Stimulated activated CD8-positive, alpha-beta memory T cell treated with anti-CD3 and anti-CD28 coated beads, Interleukin-15, amount 100 ng/mL, for 48 hours (primary cell): Measurements from ENCODE around the gene CHST10.
"Not testable (repeated sequence)": the region's sequence is repeated elsewhere in the genome, so short reads cannot be mapped to it uniquely, and the experiment has no call there.

Experiments
- DNase-seq, 2 donors: peaks; one replicate each; pipeline ENCODE4 v3.0.0-alpha.2; 2020; ENCODE audit warnings: low read depth in 2 of 2

The CHST10 gene

DNA sequence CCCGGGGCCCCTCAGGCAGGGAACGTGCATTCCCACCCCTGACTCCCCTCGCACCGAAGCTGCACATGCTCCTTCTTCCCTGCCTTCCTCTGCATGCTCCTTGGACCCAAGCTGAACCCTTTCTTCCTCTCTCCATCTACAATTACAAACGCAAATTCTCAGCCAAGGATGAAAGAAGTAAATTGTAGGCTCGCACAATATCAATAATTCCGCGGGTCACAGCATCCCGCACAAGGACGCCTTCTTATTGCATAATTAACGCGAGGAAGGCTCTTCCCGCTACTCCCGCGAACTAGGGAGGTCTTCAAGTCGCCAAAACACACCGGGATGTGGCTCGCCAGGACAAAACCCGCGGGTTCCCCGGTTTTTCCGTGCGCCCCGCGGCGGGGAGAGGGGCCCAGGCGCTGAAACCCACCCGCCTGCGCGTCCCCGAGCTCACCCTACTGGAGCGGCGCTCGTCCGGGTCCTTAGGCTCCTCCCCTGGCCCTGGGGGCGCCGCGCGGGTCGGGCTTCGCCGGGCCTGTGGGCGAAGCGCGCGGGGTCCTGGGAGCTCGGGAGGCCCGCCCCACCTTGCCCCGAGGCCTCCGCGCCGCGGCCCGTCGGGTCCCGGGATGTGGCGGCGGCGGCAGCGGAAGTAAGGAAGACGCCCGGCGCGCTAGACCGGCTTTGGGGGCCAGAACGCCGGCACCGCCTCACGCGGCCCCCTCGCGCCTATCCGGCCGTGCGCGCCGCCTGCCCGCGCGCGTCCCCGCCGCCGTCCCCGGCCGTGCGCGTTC lies at the start of gene CHST10:
CHST10 (minus strand) TSS at position 734 of the 776 bp plus-strand sequence. CDS start 10,993 bp downstream, outside the sequence.
- DNase-seq, result peak; percentile 39 to 56

- no peak for DNase-seq
Measured at GRCh38 chr2:100460904-100461530, 43.5 kb upstream of the CHST10 start.

DNA sequence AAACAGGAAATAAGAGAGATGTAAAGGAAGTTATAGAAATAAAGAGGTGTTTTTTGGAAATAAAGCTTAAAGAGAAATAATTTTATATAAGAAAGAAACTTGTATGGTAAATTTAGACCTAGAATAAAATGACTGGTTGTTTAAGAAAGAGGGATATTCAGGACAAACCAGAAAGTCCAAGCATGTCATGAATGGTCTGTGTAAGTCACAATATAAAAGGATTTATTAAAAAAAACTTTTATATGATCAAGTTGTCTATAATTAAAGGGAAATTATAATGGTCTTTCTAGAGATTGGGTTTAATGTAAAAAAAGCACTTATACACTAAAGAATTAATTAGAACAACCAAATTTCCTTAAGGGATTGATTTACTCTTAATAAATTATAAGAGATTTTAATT lies 38.9 kb upstream of the CHST10 start:
- DNase-seq, result not testable (repeated sequence)

DNA sequence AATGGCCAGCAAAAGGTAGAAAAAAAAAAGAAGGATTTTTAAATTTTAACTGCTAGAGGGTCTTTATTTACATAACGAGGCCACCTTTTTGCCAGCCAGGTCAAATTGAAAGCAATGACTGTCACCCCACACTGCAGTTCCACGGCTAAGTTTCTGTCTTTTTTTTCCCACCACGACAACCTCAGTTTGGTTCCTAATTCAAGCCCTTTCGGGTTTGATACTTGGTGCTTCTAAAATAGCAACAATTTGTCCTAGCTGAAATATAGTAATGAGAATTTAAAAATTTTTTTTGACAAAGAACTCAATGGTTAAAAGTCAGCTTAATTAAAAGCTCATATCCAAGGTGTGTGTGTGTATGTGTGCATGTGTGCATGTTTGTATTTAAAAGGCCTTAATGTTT lies 36.4 kb upstream of the CHST10 start:
- no peak for DNase-seq

GRCh38 chr2:100451734-100452133 lies 34.3 kb upstream of the CHST10 start:
- DNase-seq, result no peak

DNA sequence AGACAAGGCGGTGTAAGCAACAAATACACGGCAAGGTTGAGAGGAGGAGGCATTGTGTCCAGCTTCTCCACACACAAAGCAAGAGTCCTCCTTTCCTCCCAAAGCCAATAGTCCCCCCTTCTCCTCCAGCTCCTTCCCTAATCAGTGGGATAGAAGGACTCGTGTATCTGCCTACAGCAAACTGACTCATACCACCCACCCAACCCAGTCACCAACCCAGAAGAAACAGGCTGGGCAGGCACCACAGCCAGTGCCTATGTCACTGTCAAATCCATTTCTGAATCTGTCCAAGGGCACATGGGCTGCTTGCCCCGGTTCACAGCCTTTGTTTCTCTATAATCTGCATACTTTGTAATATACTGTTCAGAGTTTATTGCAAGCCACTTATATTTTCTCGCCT lies 33.6 kb upstream of the CHST10 start:
- DNase-seq, result no peak

GRCh38 chr2:100446696-100447095 lies 29.2 kb upstream of the CHST10 start:
- DNase-seq, result no peak

- no peak for DNase-seq
Measured at GRCh38 chr2:100437751-100438150, 20.3 kb upstream of the CHST10 start.

DNA sequence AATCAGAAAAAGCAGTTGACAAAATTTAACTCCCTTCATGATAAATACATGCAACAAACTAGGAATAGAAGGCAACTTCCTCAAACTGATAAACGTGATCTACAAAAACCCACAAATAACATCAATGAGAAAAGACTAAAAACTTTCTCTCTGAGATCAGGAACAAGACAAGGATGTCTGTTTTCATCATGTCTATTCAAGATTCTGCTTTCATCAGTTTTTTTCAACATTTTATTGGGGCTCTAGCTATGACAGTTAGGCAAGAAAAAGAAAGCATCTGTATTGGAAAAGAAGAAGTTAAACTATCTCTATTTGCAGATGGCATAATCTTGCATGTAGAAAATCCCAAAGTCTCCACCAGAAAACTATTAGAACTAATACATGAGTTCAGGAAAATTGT lies 12.3 kb upstream of the CHST10 start:
- DNase-seq, result no peak

DNA sequence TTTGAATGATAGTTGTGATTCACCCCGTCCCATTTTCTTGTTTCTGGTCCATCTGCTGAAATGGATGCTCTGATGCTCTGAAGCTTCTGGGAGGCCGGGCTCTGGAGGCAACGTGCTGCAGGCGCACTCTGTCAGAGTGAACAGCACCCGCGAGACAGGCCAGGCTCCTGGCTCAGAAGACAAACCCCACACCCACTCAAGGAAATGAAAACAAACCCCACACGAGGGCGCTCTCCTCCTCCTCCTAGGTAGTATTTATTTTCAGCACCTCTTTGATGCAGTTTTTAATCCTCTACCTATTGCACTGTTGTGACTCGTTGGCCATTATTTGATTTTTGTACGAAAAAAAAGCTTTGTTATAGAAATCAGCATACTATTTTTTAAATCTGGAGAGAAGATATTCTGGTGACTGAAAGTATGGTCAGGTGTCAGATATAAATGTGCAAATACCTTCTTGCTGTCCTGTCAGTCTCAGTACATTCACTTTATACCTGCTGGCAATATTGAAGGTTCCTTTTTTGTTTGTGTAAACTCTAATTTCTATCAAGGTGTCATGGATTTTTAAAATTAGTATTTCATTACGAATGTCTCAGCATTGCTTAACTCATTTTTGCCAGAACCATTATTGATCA lies 10.3 kb upstream of the CHST10 start:
- DNase-seq, result peak; percentile 28 to 32

GRCh38 chr2:100427111-100427510 lies 9.6 kb upstream of the CHST10 start:
- DNase-seq, result no peak

DNA sequence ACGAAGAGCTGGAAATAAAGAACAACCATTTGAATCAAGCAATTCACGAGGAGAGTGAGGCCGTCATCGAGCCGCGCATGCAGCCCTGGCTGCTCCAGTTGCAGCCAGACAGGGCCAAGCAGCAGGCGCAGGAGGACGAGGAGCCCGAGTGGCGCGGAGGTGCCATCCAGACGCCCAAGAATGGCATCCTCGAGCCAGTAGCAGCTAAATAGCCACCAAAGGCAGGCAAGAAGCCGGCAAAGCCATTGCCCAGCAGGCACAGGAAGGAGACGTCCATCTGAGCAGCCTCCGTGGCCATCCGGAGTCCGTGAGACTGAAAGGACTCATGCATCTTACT lies 8.9 kb upstream of the CHST10 start:
- DNase-seq, result no peak

DNA sequence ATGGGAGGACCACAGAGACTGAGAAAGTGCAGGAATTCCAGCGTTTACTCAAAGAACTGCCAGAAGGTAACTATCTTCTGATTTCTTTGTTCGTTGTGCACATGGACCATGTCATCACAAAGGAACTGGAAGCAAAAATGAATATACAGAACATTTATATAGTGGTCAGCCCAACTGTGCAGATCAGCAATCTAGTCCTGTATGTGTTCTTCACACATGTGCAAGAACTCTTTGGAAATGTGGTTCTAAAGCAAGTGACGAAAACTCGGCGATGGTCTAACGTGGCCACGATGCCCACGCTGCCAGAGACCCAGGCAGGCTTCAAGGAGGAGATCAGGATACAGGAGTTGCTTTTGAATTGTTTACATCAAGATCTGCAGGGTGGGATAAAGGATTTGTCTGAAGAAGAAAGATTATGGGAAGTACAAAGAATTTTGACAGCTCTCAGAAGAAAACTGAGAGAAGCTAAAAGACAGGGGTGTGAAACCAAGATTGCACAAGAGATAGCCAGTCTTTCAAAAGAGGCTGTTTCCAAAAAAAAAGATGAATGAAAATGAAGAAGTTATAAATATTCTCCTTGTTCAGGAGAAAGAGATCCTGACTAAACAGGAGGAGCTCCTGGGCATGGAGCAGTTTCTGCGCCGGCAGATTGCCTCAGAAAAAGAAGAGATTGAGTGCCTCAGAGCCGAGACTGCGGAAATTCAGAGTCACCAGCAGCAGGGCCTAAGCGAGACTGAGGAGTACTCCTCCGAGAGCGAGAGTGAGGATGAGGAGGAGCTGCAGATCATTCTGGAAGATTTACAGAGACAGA lies 8.3 kb upstream of the CHST10 start:
- DNase-seq, result no peak

- DNase-seq, result no peak
Measured at GRCh38 chr2:100425107-100425506, 7.6 kb upstream of the CHST10 start.

DNA sequence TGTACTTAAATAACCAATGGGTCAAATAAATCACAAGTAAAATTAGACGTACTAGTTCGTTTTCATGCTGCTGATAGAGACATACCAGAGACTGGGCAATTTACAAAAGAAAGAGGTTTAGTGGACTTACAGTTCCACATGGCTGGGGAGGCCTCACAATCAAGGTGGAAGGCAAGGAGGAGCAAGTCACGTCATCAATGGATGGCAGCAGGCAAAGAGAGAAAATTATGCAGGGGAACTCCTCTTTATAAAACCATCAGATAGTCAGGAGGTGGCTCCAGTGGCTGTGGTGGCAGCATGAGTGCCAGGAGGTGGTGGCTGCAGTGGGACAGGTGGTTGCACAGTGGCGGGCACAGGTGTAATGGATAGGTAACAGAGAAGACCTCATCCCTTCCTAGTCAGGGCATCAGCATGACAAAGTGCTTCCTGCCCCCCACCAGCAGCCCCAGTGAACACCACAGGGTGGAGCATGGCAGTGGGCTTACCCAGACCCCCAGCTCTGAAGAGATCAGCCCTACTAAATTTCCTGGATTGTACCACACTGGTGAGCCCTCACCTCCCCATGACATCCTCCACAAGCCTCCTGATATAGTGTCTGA lies 6.9 kb upstream of the CHST10 start:
- no peak for DNase-seq

DNA sequence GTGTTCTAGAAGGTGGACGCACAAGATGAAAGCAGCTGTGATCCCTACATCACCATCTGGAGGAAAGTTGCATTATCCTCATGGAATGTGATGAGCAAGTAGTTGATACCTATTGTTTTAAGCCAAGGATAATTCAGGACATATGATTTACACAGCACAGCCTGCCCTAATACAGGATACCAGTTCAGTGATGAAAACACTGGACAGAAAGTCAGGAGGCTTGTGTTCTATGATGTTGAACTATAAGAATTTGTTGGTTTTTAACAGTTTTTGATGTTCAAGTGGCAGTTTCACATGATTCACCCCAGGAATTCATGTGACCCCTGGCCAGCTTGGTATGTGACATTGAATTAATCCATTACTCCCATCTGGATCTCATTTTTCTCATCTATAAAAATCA lies 6.2 kb upstream of the CHST10 start:
- no peak for DNase-seq

DNA sequence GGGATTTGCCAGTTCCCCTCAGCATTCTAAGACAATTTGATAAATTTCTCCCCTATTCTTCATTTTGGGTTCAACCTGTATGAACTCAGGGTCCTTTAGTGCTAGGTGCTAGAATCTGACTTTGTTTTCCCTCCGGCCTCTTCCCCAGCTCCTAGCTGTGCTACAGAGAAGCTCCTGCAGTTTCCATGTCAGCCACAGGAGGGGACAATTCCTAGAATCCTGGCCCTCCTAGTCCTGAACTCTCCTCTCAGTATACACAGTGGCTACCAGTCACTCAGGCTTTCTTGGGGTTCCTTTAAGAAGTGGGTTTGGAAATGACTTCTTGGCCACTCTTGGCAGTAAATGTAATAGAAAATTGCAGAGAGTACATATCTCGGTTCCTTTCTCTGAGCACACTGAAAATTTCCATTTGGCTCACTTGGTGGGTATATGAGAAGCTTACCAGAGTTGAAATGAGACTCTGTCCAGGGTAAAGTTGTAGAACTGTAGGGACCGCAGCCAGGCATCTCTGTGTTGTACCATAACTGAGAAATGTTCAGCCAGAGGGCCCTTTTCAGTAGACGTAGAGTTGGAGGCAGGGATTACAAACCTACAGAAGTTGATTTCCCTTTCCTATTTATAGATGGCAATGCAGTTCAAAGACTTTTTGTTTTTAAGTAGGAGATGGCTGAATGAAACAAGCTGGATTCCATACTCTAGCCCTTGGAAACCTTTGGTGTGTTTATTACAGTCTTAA lies 5.0 kb upstream of the CHST10 start:
- no peak for DNase-seq

DNA sequence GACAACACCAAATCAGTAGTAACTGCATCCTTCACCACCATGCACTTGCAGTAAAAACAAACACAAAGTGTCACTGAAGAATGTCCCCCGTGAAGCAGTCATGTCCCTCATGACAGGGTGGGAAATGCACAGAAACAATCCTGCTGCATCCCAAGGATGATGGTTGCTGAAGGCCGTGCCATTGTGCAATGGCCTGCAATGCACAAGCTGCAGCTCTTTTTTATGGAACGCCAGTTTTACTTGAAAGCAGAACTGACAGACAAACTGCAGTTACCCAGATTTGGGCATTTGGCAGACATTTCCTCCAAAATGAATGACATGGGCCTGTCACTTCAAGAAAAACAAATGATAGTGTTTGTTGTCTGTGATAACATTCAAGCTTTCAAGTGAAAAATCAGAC lies 2.4 kb upstream of the CHST10 start:
- DNase-seq, result no peak

DNA sequence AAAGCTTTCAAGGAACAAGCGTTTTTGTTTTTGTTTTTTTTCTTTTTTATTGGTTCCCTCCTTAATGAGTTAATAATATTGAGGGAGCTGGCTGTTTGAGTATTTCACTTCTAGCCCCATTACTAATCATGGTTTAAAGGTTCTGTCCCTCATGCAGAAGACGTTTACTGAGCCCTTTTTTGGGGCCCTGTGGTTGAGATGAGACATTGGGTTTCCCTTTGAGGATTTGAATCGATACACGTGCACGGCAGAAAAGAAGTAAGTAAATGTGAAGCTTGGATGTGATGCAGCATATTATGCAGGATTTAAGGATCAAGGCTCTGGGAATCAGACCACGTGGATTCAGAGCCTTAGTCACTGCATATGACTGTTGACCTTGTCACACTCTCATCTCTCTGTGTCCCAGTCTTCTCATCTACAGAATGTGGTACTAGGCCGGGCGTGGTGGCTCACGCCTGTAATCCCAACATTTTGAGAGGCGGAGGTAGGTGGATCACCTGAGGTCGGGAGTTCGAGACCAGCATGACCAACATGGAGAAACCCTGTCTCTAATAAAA lies 1.0 kb upstream of the CHST10 start:
- DNase-seq, result no peak

- no peak for DNase-seq
Measured at GRCh38 chr2:100417711-100418124, 250 bp upstream of the CHST10 start.

GRCh38 chr2:100416397-100416934 lies 1.0 kb downstream of the CHST10 start:
- DNase-seq, result no peak
